Upper lobe of right lung (tissue), 1 donor: ENCODE data around the gene MAP4K1. TPM values are rescaled to one million over a fixed set of nuclear protein-coding genes. Genes with fewer than 3 reads are reported as not detected.
"Not testable (repeated sequence)": the region's sequence is repeated elsewhere in the genome, so short reads cannot be mapped to it uniquely, and the experiment has no call there.

Experiments used
- ATAC-seq: fragments of 200-7000 bp; cut with Tn5 transposase; one replicate; pipeline ENCODE4 v1.9.1; 2020; ENCODE audit warnings: mild to moderate bottlenecking, moderate library complexity
- DNase-seq: peaks from one replicate; pipeline ENCODE4 v3.0.0-alpha.2; 2020
- H3K27ac ChIP-seq: fragments of 200-600 bp; one replicate; pipeline ENCODE4 v1.8.0; 2022
- H3K27me3 ChIP-seq: fragments of 200-600 bp; one replicate; pipeline ENCODE4 v1.8.0; 2022; ENCODE audit warnings: mild to moderate bottlenecking
- H3K36me3 ChIP-seq: fragments of 200-600 bp; one replicate; pipeline ENCODE4 v1.8.0; 2022
- H3K4me1 ChIP-seq: fragments of 200-600 bp; one replicate; pipeline ENCODE4 v1.8.0; 2022
- H3K4me3 ChIP-seq: fragments of 200-600 bp; one replicate; pipeline ENCODE4 v1.8.0; 2022; ENCODE audit warnings: mild to moderate bottlenecking
- H3K9me3 ChIP-seq: fragments of 200-600 bp; one replicate; pipeline ENCODE4 v1.8.0; 2022
- intact Hi-C: fragments of 100-400 bp; cut with DNase I; formaldehyde crosslinking; loops from one replicate; pipeline ENCODE4 v1.11.0; 2022
- total RNA-seq: library from RNA; stranded (reverse); fragmentation: NEBNext Ultra II Directional; extraction: Animal tissue kit (Norgen Biotek cat#: 25700); gene quantifications from one replicate; pipeline ENCODE4 v1.2.1, GENCODE V29; 2021
- TF ChIP-seq, protein P1 (sequence below): fragments of 200-600 bp; IDR thresholded peaks from one replicate; pipeline ENCODE4 v1.8.0; 2022; ENCODE audit warnings: antibody characterized with exemption
- donor health status: DM: no; HTN: yes; CAD: no; lungs with severe emphysema.

Gene MAP4K1
- total RNA-seq, 1 donor from 2014 or later, result 12.1 TPM

DNA sequence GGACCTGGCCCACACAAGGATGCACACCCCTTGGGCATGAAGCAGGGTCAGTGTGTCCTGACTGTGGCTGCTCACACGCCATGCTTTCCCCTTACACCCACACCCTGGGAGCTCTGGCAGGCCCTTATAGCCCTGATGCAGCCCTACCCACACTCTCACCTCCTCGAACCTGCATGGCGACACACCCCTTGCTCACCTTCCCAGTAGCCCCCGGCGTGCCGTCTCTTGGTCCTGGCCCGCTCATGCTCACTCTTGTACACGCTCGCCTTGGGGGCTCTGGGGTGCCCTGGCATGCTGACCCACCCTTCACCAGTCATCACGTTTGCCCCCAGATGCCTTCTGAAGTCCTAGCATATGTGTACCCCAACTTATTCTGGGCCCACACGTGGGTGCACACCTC lies 56.1 kb downstream of the MAP4K1 start:
- Histone ChIP-seq H3K27ac (no peak overlapping the region), H3K9me3 (no peaks in the 10 kb centered on the region), H3K36me3 (no peaks in the 10 kb centered on the region), H3K27me3 (peaks cover 5% of the 10 kb centered on the region), H3K4me3 (no peak overlapping the region), H3K4me1 (no peaks in the 10 kb centered on the region)
- intact Hi-C loops, result no loop called here
- TF ChIP-seq, protein P1, sequence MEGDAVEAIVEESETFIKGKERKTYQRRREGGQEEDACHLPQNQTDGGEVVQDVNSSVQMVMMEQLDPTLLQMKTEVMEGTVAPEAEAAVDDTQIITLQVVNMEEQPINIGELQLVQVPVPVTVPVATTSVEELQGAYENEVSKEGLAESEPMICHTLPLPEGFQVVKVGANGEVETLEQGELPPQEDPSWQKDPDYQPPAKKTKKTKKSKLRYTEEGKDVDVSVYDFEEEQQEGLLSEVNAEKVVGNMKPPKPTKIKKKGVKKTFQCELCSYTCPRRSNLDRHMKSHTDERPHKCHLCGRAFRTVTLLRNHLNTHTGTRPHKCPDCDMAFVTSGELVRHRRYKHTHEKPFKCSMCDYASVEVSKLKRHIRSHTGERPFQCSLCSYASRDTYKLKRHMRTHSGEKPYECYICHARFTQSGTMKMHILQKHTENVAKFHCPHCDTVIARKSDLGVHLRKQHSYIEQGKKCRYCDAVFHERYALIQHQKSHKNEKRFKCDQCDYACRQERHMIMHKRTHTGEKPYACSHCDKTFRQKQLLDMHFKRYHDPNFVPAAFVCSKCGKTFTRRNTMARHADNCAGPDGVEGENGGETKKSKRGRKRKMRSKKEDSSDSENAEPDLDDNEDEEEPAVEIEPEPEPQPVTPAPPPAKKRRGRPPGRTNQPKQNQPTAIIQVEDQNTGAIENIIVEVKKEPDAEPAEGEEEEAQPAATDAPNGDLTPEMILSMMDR, result no peak
- ATAC-seq (no peak), DNase-seq (no peak)

DNA sequence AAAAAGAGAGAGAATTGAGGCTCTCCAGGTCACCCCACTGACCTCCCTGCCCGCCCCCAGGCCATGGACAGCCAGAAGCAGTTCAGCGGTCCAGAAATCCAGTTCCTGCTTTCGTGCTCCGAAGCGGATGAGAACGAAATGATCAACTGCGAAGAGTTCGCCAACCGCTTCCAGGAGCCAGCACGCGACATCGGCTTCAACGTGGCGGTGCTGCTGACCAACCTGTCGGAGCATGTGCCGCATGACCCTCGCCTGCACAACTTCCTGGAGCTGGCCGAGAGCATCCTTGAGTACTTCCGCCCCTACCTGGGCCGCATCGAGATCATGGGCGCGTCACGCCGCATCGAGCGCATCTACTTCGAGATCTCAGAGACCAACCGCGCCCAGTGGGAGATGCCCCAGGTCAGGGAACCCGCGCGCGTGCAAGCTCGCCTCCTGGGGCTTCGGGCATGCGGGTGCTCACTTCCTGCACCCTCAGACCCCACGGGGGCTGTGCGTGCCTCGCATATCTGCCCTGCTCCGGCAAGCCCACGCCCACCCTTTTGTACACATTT lies 56.6 kb downstream of the MAP4K1 start:
- ATAC-seq (no peak), DNase-seq (no peak)
- intact Hi-C loops, result no loop called here

GRCh38 chr19:38559428-38560401 lies 58.0 kb downstream of the MAP4K1 start:
- ATAC-seq (peak; percentile 24), DNase-seq (no peak)
- Histone ChIP-seq H3K27me3 (peaks cover 3% of the 10 kb centered on the region), H3K9me3 (no peaks in the 10 kb centered on the region), H3K4me1 (no peaks in the 10 kb centered on the region), H3K27ac (no peak overlapping the region), H3K36me3 (no peaks in the 10 kb centered on the region), H3K4me3 (no peak overlapping the region)
- intact Hi-C loops, result no loop called here
- TF ChIP-seq, protein P1, result no peak

More for the DNA sequence above, 56.6 kb downstream of the MAP4K1 start:
- TF ChIP-seq, protein P1, result no peak
- Histone ChIP-seq H3K27ac (no peak overlapping the region), H3K27me3 (peaks cover 5% of the 10 kb centered on the region), H3K4me3 (no peak overlapping the region), H3K36me3 (no peaks in the 10 kb centered on the region), H3K9me3 (no peaks in the 10 kb centered on the region), H3K4me1 (no peaks in the 10 kb centered on the region)

DNA sequence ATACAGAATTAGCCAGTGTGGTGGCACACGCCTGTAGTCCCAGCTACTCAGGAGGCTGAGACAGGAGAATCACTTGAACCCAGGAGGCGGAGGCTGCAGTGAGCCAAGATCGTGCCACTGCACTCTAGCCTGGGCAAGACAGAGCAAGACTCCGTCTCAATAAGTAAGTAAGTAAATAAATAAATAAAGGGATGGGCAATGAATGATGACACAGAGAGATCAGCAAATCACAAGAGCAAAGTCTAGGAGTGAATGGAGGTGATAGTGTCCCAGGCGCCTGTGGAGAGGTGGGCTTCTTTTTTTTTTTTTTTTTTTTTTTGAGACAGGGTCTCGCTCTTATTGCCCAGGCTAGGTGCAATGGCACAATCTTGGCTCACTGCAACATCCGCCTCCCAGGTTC lies 58.8 kb downstream of the MAP4K1 start:
- ATAC-seq, DNase-seq, H3K4me1 ChIP-seq, intact Hi-C loops, H3K27ac ChIP-seq, H3K27me3 ChIP-seq, H3K9me3 ChIP-seq, H3K4me3 ChIP-seq, H3K36me3 ChIP-seq: not testable (repeated sequence)

GRCh38 chr19:38557205-38557799 lies 60.5 kb downstream of the MAP4K1 start:
- ATAC-seq (peak; percentile 91), DNase-seq (peak; percentile 72)
- TF ChIP-seq, protein P1, result no peak
- no peaks in the 10 kb centered on the region for H3K9me3 ChIP-seq
- H3K27me3 ChIP-seq, result peaks cover 5% of the 10 kb centered on the region
- intact Hi-C loops, result no loop called here
- H3K36me3 ChIP-seq, result no peaks in the 10 kb centered on the region
- no peaks in the 10 kb centered on the region for H3K4me1 ChIP-seq
- H3K4me3 ChIP-seq, result no peak overlapping the region
- H3K27ac ChIP-seq, result no peak overlapping the region
